ENCODE measurements around the gene RPH3AL.

RPH3AL gene

DNA sequence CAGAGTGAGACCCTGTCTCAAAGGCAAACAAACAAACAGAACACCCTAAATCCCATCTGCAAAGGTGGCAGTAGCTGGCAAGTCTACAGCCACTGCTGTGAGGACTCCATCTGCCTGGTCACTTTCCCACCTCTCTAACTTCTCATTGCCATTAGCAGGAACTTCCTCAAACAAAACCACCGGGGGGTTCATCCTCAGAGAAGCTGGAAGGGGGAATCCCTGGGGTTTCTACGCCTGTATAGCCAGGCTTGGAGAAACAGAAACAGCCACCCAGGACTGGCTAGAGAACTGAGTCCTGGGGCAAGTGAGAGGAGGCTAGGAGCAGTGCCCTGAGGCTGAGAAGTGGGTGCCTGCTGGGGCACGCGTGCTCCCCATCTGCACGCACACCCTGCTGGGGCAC lies 7.3 kb downstream of the RPH3AL start:
- no peaks in the 10 kb centered on the region for H3K27me3 ChIP-seq (ENCODE audit: control insufficient read depth, insufficient read depth, low read length)
- H3K36me3 ChIP-seq (ENCODE audit: control insufficient read depth, insufficient read depth, low read length): no peaks in the 10 kb centered on the region
- H3K4me1 ChIP-seq (ENCODE audit: control insufficient read depth, insufficient read depth, low read length): no peaks in the 10 kb centered on the region
- H3K9ac ChIP-seq (ENCODE audit: low read length): no peak overlapping the region
- no peak overlapping the region for H3K27ac ChIP-seq (ENCODE audit: low read depth, low read length)
- no peak overlapping the region for H3K4me3 ChIP-seq (ENCODE audit: low read length)

GRCh38 chr17:343875-344752 lies 8.5 kb downstream of the RPH3AL start:
- no peaks in the 10 kb centered on the region for H3K27me3 ChIP-seq (ENCODE audit: control insufficient read depth, insufficient read depth, low read length)
- no peak overlapping the region for H3K9ac ChIP-seq (ENCODE audit: low read length)
- H3K4me1 ChIP-seq (ENCODE audit: control insufficient read depth, insufficient read depth, low read length): no peaks in the 10 kb centered on the region
- no peaks in the 10 kb centered on the region for H3K36me3 ChIP-seq (ENCODE audit: control insufficient read depth, insufficient read depth, low read length)
- no peak overlapping the region for H3K4me3 ChIP-seq (ENCODE audit: low read length)
- H3K27ac ChIP-seq (ENCODE audit: low read depth, low read length): no peak overlapping the region

DNA sequence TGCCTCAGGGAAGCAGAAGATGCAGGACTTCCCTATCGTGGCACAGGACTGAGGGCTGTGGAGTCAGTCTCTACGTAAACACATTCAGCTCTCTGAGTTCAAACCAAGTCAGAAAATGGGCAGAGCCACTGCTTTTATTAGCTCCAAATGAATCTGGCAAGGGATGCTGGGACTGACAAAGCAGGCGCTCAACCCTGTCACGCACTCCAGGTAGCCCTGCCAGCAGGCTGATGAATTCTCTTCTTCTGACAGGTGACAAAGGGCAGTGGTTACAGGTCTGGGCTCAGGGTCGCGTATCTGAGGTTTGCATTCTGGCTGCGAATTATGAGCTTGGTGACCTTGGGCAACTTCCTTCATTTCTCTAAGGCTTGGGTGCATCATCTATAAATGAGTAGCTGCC lies 9.4 kb downstream of the RPH3AL start:
- no peak overlapping the region for H3K9ac ChIP-seq (ENCODE audit: low read length)
- no peaks in the 10 kb centered on the region for H3K4me1 ChIP-seq (ENCODE audit: control insufficient read depth, insufficient read depth, low read length)
- no peak overlapping the region for H3K27ac ChIP-seq (ENCODE audit: low read depth, low read length)
- no peaks in the 10 kb centered on the region for H3K27me3 ChIP-seq (ENCODE audit: control insufficient read depth, insufficient read depth, low read length)
- H3K4me3 ChIP-seq (ENCODE audit: low read length): no peak overlapping the region
- H3K36me3 ChIP-seq (ENCODE audit: control insufficient read depth, insufficient read depth, low read length): no peaks in the 10 kb centered on the region

DNA sequence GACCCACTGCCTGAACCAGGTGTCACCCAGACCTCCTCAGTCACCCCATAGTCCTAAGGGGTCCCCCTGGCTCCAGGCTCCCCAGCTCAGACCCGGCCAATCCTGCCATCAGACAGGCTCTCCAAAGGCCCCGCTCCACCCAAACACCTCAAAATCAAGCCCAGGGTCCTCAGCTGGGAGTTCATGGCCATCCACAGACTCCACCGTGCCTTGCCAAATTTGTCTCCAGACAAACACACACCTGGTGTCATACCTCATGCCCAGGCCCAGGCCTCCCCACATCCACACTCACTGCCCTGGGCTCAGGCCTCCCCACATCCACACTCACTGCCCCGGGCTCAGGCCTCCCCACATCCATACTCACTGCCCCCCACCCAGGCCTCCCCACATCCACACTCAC lies 12.5 kb downstream of the RPH3AL start:
- H3K27me3 ChIP-seq (ENCODE audit: control insufficient read depth, insufficient read depth, low read length): no peaks in the 10 kb centered on the region
- no peak overlapping the region for H3K9ac ChIP-seq (ENCODE audit: low read length)
- H3K27ac ChIP-seq (ENCODE audit: low read depth, low read length): no peak overlapping the region
- no peak overlapping the region for H3K4me3 ChIP-seq (ENCODE audit: low read length)
- no peaks in the 10 kb centered on the region for H3K4me1 ChIP-seq (ENCODE audit: control insufficient read depth, insufficient read depth, low read length)
- no peaks in the 10 kb centered on the region for H3K36me3 ChIP-seq (ENCODE audit: control insufficient read depth, insufficient read depth, low read length)

DNA sequence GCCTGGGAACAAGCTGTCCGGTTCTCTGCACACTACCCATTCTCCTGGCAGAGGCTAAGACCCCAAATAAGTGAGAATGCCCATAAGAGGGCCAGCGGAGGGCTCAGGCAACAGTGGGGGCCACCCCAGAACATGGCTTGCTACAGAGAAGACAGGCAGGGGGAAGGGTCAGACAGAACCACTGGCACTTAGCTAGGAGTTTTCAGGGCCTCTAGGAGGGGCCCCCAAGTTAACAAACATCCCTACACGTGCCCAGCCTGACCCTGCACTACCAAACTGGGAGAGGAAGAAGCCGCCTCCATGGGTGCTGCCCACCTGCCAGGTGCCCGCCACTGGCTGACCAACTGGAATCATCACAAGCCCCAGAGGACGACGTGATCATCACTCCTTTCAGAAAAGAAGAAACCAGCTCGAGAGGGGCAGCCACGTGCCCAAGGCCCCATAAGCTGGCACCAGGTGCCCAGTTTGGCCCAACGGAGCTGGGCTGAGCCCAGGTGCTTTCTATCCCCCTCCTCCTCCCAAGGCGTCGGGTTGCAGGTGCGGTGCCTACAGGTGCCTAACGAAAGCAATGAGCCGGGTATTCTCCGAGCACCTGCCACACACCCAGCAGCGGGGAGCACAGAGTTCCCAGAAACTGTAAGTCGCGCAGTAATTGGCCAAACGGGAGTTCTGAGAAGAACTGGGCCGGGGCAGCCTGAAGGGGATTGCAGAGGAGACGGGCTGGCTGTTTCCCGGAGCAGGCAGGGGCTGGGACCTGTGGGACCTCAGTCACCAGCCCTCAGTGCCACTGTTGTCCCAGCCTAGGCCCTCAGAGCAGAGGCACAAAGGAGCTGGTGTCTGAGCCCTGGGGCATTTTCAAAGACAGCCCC lies 13.2 kb downstream of the RPH3AL start:
- H3K36me3 ChIP-seq (ENCODE audit: control insufficient read depth, insufficient read depth, low read length): no peaks in the 10 kb centered on the region
- no peak overlapping the region for H3K27ac ChIP-seq (ENCODE audit: low read depth, low read length)
- no peak overlapping the region for H3K4me3 ChIP-seq (ENCODE audit: low read length)
- H3K9ac ChIP-seq (ENCODE audit: low read length): no peak overlapping the region
- no peaks in the 10 kb centered on the region for H3K4me1 ChIP-seq (ENCODE audit: control insufficient read depth, insufficient read depth, low read length)
- no peaks in the 10 kb centered on the region for H3K27me3 ChIP-seq (ENCODE audit: control insufficient read depth, insufficient read depth, low read length)

DNA sequence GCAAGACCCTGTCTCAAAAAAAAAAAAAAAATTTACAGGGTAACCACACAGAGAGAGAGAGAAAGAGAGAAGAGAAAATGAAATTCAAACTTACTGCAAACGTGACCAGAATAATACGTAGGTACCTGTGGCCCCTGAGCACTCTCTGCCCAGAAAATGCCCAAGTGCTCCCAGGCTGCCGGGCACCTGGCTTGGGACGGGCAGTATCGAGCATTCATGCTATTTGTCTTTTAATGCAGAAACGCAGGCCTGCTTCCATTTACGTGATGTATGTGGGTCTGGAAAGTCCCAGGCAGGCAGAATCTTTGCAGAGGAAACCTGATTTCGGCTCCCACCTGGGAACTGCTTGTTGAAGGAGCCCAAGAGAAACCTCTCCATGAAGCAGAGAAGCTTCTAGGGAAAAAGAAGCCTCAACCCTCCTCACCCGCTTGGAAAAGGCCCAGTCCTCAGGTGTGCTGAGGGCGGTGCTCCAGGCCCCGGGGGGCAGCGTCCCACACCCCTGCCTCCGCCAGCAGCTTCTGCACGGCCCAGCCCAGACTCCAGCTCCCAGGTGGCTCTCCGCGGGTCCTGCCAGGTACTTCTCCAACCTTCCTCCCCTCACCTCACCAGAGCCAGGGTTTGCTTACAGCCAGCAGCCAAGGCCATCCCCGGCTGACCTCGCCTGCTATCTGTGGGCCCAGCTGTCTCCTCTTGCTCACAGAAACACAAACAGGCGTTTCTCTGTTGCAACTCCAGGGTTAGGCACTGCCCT lies 14.0 kb downstream of the RPH3AL start:
- Histone ChIP-seq H3K27ac (ENCODE audit: low read depth, low read length) (no peak overlapping the region), H3K9ac (ENCODE audit: low read length) (no peak overlapping the region), H3K4me1 (ENCODE audit: control insufficient read depth, insufficient read depth, low read length) (no peaks in the 10 kb centered on the region)

DNA sequence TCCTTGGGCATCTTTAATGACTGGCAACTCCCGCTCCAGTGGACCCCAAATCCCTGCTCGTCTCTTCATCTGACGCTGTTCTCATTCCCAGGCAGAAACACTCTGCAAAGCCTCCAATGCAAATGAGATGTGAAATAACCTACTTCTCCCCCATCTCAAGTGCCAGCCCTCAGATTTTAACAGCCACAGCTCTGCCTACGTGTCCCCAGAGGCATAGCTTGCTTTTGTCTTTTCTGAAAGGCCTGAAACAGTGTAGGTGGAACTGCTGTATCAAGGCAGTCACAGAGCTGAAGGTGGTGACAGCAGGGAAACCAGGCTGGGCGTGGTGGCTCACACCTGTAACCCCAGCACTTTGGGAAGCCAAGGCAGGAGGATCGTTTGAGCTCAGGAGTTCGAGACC lies 14.7 kb downstream of the RPH3AL start:
- H3K4me3 ChIP-seq (ENCODE audit: low read length): no peak overlapping the region
- no peaks in the 10 kb centered on the region for H3K4me1 ChIP-seq (ENCODE audit: control insufficient read depth, insufficient read depth, low read length)
- H3K9ac ChIP-seq (ENCODE audit: low read length): no peak overlapping the region
- no peaks in the 10 kb centered on the region for H3K36me3 ChIP-seq (ENCODE audit: control insufficient read depth, insufficient read depth, low read length)
- H3K27me3 ChIP-seq (ENCODE audit: control insufficient read depth, insufficient read depth, low read length): no peaks in the 10 kb centered on the region
- no peak overlapping the region for H3K27ac ChIP-seq (ENCODE audit: low read depth, low read length)

More for the DNA sequence above, 14.0 kb downstream of the RPH3AL start:
- Histone ChIP-seq H3K36me3 (ENCODE audit: control insufficient read depth, insufficient read depth, low read length) (no peaks in the 10 kb centered on the region), H3K27me3 (ENCODE audit: control insufficient read depth, insufficient read depth, low read length) (no peaks in the 10 kb centered on the region), H3K4me3 (ENCODE audit: low read length) (no peak overlapping the region)

GRCh38 chr17:337453-337852 lies 15.2 kb downstream of the RPH3AL start:
- Histone ChIP-seq H3K4me1 (ENCODE audit: control insufficient read depth, insufficient read depth, low read length) (no peaks in the 10 kb centered on the region), H3K27me3 (ENCODE audit: control insufficient read depth, insufficient read depth, low read length) (no peaks in the 10 kb centered on the region), H3K4me3 (ENCODE audit: low read length) (no peak overlapping the region), H3K36me3 (ENCODE audit: control insufficient read depth, insufficient read depth, low read length) (no peaks in the 10 kb centered on the region), H3K27ac (ENCODE audit: low read depth, low read length) (no peak overlapping the region), H3K9ac (ENCODE audit: low read length) (no peak overlapping the region)

DNA sequence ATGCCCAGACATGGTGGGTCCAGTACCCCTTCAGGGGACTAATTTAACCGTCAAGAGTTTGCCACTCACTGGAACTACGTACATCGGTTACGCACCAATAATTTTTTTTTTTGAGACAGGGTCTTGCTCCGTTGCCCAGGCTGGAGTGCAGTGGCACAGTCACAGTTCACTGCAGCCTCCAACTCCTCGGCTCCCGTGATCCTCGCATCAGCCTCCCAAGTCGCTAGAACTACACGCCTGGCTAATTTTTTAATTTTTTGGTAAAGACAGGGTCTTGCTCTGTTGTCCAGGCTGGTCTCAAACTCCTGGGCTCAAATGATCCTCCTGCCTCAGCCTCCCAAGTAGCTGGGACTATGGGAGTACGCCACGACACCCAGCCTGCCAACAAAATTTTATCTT lies 15.6 kb downstream of the RPH3AL start:
- Histone ChIP-seq H3K9ac (ENCODE audit: low read length) (no peak overlapping the region), H3K27ac (ENCODE audit: low read depth, low read length) (no peak overlapping the region), H3K4me1 (ENCODE audit: control insufficient read depth, insufficient read depth, low read length) (no peaks in the 10 kb centered on the region), H3K27me3 (ENCODE audit: control insufficient read depth, insufficient read depth, low read length) (no peaks in the 10 kb centered on the region), H3K4me3 (ENCODE audit: low read length) (no peak overlapping the region), H3K36me3 (ENCODE audit: control insufficient read depth, insufficient read depth, low read length) (no peaks in the 10 kb centered on the region)

- Histone ChIP-seq H3K27ac (ENCODE audit: low read depth, low read length) (no peak overlapping the region), H3K27me3 (ENCODE audit: control insufficient read depth, insufficient read depth, low read length) (no peaks in the 10 kb centered on the region), H3K4me1 (ENCODE audit: control insufficient read depth, insufficient read depth, low read length) (no peaks in the 10 kb centered on the region), H3K4me3 (ENCODE audit: low read length) (no peak overlapping the region), H3K9ac (ENCODE audit: low read length) (no peak overlapping the region), H3K36me3 (ENCODE audit: control insufficient read depth, insufficient read depth, low read length) (no peaks in the 10 kb centered on the region)
Measured at GRCh38 chr17:336110-337021, 16.2 kb downstream of the RPH3AL start.

- Histone ChIP-seq H3K36me3 (ENCODE audit: control insufficient read depth, insufficient read depth, low read length) (no peaks in the 10 kb centered on the region), H3K27me3 (ENCODE audit: control insufficient read depth, insufficient read depth, low read length) (no peaks in the 10 kb centered on the region), H3K9ac (ENCODE audit: low read length) (no peak overlapping the region), H3K27ac (ENCODE audit: low read depth, low read length) (no peak overlapping the region), H3K4me1 (ENCODE audit: control insufficient read depth, insufficient read depth, low read length) (no peaks in the 10 kb centered on the region), H3K4me3 (ENCODE audit: low read length) (no peak overlapping the region)
Measured at GRCh38 chr17:335691-336090, 16.9 kb downstream of the RPH3AL start.

Data from rectal smooth muscle tissue (tissue), 1 donor.